HG03135 (cell line): Measurements from ENCODE around the gene MEMO1.
"Not testable (repeated sequence)": the region's sequence is repeated elsewhere in the genome, so short reads cannot be mapped to it uniquely, and the experiment has no call there.

Experiments used
- ATAC-seq: cut with Tn5 transposase; IDR thresholded peaks from one replicate; pipeline ENCODE4 v1.9.1; 2021; ENCODE audit warnings: mild to moderate bottlenecking, moderate library complexity; ENCODE audit not compliant: unreplicated experiment

Gene MEMO1

DNA sequence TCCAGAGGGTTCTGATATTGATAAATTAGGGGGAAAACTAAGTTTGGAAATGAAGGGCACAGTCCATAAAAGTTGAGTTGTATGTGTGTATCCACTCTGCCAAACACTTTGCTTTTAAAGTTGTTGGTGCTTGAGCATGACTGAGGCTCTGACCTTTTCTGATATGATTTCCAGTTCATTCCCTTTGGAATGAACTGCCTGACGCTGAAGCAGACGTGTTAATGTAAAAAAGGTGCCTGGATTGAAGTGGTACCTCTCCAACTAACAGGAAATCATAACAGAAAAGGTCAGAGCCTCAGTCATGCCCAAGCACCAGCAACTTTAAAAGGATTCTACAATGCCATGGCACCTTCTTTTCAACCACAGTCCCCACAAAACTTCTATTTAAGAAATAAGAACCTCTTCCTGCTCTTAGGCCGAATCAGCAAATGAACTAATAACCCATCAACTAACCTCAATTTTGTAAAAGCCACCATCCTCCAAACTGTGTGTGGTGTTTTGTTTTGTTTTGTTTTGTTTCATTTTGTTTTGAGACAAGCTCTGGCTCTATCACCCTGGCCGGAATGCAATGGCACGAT, 52.6 kb downstream of the MEMO1 start:
- no peak for ATAC-seq

DNA sequence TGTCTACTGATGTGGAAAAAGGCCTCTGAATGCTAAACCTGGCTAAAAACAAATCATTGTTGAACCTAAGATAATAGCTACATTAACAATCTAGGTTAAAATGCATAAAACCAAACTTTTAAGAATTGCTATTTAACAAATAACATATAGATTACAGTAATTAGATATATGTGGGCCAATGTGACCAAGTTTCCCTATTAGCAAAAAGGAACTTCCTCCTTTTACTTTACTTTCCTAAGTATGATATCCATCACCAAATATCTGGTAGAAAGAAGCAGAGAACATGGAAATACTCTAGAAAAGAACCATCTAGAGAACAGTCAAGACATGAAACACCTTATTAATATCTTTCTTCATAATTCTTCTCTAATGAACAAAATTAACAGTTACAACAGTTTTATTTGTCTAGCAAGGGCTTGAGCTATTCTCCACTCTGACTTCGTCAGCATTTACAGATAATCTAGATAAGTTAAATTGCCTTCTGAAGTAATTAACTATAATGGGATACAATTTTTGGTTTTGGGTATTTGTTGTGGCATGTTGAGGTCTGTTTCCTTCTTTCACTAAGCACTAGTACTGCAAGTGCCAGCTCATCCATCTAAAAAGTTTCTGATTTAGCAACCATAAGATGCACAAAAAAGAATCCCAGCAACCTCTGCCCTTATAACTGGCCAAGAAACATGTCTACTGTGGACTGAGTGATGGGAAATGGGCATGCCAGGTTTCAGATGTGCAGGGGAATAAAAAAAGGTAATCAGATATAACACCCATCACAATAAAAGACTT, 53.3 kb downstream of the MEMO1 start:
- no peak for ATAC-seq

DNA sequence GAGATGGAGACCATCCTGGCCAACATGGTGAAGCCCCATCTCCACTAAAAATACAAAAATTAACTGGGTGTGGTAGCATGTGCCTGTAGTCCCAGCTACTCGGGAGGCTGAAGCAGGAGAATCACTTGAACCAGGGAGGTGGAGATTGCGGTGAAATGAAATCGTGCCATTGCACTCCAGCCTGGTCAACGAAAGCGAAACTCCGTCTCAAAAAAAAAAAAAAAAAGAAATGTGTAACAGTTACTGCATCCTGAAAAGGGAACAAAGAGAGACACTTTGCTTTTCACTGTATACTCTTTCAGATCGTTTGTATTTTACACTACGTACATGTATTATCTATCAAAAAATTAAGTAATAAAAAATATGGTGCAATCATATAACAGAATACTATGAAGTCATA, 53.9 kb downstream of the MEMO1 start:
- not testable (repeated sequence) for ATAC-seq

DNA sequence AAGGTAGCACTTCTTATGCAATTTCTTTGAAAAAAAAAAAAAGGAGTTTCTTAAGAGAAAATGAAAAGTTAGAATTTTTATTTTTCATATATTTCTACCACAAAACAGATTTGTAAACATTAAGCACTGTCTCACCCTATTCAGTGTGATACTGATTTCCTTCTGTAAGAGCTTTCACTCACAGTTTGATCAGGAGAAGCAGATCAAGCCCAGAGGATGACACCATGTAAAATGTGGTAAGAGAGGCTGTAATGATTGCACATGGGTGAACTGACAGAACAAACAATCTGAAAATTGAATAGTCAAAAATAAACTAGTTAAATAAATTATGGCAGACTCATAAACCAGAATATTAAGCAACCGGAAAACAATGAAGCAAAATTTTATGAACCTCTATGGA, 54.5 kb downstream of the MEMO1 start:
- no peak for ATAC-seq

DNA sequence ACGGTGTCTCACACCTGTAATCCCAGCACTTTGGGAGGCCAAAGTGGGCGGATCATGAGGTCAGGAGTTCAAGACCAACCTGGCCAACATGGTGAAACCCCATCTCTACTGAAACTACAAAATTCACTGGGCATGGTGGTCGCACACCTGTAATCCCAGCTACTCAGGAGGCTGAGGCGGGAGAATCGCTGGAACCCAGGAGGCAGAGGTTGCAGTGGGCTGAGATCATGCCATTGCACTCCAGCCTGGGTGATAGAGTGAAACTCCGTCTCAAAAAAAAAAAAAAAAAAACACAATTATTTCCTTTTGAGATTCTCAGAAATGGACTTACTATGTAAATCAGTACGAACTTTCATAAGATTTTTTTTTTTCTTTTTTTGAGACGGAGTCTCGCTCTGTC, 57.7 kb downstream of the MEMO1 start:
- ATAC-seq: not testable (repeated sequence)

DNA sequence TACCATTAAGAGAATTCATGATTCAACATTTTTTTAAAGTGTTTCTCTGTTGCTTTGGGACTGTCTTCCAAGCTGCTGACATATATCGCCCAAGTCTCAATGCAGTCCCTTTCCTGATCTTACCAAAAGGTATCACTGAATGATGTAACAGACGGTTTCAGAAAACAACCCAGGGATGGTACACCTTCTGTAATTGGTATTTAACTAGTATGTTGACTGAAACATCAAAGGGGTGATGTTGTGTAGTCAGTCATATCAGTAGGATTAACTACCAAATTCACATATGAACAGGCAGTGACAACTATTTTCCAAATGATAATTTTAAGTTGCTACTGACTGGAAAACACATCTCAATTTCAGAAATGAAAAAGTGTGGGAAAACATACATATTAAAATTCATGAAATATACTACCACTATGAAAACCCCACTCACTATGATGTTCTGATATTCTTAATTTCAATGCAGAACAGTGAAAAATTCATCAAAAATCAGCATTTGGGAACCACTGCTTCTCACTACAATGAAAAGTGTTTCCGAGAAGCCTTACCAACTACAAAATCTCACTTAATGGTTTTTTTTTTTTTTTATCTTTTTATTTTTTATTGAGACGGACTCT, 59.8 kb downstream of the MEMO1 start:
- no peak for ATAC-seq

DNA sequence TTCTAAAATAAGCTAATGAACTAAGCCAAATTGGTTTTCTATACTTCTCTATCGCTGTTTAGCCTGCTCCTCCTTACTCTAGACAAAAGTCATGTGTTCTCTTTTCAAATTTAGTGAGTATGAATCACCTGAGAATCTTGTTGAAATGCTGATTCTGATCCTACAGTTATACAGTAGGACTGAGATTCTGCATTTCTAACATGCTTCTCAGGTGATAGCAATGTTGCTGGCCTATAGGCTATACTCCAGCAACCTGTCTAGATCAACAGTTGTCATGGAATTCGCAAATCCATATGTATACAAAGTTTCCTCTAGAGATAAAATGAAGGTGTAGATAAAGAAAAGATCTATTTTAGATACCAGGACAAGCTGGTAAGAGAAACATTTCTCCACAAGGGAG, 62.9 kb downstream of the MEMO1 start:
- ATAC-seq: no peak

DNA sequence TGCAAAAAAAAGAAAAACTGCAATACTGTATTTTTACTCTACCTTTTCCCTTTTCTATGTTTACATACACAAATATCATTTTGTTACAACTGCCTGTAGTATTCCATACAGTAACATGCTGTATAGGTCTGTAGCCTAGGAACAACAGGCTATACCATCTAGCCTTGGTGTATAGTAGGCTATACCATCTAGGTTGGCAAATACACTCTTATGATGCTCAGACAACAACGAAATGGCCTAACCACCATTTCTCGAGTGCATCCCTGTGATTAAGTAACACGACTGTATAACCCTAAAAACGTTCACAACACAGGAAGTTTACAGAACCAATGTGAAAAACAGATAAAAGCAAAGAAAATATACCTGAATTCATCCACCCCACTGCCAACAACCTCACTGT, 64.0 kb downstream of the MEMO1 start:
- ATAC-seq: no peak

DNA sequence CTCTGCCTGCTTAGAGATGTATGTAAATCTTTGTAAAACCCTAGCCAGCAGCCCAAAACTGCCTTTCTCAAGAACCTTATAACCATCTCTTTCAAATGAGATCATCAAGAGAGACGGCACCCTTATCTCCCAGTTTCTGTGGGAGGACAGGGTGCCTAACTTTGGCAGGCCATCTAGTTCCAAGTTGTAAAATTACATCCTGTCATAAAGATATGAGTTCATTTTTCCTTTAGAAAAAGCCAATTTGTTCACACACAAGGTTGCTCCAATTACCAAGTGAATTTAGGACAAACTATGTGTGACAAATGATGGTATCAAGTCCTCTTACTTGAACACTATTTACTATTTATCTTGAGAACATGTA, 65.3 kb downstream of the MEMO1 start:
- no peak for ATAC-seq

DNA sequence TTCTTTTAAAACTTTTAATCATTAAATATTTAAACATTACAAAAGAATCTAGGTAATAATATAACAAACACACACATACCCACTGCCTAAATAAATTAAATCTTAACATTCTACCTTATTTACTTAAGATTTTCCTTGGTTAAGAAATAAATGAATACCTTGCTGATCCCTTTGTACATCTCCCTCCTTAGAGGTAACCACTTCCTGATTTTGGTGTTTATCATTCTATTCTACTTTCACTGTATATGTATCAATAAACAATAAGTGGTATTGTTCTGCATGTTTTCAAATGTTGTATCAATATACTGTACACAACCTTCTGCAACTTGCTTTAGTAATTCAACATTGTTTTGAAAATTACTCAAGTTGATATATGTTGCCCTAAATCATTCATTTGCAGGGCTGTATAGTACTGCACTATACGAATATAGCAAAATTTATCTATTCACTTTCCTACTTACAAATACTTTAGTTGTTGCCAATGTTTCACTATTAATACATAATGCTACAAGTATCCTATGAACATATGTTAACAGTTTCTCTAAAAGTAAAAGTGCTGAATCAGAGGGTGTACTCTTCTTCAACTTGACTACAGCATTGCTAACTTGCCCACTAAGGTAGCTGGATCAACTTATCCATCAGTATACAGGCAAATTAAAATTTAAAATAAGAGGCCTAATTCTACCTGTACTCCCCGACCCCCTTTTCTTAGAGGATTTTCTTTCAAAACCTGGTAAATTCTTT, 65.8 kb downstream of the MEMO1 start:
- no peak for ATAC-seq

DNA sequence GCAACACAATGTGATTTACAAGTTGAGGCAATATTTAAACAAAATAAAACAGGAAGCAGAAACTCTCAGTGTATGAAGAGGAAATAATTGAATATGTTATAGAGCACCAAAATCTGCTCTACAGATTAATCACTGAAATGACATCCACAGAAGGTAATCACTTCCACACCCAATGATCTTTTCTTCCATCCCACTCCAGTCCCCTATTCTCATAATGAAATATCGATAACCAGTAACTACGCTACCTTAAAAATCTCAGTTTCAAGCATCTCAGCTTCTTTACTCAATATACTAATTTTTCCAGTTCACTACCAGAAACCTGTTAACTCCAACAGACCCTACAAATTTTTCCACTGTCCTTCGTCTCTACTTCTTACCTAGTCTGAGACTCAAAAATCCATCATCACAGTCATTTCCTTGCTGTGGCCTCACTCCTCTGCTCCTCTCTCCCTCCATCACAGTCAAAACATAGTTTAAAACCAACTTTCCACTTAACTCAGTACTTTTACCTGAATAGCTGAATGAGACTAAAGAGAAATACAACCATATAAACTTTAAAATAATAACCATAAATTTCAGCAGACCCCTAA, 67.1 kb downstream of the MEMO1 start:
- no peak for ATAC-seq

DNA sequence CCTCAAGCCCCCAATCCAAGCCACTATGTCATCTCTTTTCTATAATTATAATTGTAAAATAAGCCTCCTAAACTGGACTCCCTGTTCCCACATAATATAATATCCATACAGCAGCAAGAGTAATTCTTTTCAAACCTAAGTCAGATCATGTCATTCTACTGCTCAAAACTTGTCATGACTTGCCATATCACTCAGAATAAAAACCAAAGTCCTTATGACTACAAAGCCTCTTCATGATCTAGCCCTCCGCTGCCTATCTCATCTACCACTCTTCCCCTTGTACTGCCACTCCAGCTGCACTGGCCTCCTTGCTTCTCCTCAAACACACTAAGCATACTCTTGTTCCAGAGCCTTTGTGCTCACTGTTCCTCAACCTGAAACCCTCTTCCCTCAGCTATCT, 69.9 kb downstream of the MEMO1 start:
- ATAC-seq: no peak

DNA sequence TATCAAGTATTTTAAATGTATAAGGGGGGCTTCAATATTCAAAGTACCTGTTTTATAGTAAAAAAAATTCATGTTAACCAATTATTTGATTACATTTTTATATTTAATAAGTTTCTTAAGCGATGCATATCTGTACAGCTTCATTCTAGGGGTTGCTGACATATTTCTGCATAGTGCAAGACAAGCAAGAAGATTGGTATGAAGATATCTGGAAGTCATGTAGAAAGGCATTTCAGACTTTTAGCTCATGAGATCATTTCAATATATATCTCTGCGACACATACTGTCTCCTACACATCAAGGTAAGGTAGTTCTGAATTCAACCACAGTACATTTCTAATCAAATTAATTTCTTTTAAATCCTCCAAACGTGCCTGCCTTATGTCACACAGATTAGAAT, 73.1 kb downstream of the MEMO1 start:
- no peak for ATAC-seq

DNA sequence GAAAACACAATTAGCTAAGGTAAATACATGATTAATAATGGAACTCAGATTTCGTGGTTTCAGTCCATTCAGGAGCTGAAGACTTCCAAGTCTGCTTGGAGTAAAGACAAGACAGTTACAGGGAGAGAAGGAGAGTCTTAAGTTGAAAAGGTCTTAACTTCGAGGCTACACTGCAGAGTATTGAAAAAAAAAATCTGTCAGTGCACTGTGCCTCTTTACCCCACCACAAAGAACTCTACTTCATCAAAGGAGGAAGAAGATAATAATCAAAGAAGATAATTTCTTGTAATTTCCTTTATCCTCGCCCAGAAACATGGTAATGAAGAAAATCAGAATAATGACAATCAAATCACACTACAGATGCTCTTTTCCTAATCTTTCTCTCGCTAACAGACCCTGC, 75.4 kb downstream of the MEMO1 start:
- no peak for ATAC-seq

DNA sequence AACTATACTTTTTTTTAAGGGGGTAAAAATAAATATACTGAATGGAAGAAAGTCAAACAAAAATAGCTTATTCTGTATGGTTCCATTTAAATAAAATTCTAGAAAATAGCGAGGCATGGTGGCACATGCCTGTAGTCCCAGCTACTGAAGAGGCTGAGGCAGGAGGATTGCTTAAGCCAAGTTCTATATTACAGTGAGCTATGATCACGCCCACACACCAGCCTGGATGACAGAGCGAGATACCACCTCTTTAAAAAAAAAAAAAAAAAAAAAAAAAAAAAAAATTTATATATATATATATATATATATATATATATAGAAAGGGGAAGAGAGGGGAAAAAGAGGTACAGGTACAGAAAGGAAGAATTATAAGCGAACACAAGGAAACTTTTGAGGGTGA, 77.7 kb downstream of the MEMO1 start:
- ATAC-seq: no peak

DNA sequence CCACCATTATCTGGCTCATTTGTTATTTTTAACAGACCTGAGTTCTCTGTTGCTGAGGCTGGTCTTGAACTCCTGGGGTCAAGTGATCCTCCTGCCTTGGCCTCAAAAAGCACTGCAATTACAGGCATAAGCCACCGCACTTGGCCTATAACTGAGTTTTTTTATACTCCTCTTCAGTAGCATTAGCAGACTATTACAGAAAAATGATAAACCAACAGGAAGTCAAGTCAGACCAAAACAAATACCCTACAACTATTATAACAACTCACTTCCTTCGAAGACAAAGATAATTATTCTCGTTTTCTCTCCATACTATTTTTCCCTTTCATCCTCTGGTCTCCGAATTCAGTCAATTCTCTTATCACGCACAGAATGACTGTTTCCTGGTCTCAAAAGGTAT, 78.2 kb downstream of the MEMO1 start:
- ATAC-seq: no peak

DNA sequence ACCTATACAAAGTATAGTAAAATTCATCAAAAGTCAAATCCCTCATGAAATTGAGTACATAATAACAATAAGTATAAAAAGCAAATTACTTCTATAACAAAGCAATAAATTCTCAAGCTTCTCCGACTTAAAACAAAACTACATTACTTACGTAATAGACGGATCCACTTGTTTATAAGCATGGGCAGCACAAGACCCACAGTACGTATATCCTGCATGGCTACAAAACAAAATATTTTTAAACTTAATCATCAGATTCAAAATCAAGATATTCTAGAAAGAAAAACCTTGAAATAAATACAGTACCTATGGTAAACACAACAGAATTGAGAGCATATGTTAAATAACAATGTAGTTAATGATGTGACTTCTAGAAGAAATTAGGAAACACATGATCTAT, 78.9 kb downstream of the MEMO1 start:
- ATAC-seq: no peak

DNA sequence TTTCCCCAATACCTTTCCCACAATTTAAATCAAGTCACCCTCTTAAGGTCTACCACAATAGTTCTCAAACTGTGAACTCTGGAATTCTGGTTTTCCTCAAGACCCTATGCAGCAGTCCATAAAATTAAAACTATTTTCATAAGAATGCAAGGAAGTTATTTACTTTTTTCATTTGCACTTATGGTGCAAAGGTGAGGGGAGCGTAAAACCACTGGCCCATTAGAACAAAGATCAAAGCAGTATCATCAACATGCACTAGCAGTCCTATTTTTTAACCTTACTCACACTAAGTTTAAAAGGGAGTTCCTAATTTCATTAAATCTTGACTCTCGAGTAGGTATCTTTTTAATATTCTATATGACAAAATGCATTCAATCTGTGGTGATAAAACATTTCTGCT, 85.3 kb downstream of the MEMO1 start:
- no peak for ATAC-seq

DNA sequence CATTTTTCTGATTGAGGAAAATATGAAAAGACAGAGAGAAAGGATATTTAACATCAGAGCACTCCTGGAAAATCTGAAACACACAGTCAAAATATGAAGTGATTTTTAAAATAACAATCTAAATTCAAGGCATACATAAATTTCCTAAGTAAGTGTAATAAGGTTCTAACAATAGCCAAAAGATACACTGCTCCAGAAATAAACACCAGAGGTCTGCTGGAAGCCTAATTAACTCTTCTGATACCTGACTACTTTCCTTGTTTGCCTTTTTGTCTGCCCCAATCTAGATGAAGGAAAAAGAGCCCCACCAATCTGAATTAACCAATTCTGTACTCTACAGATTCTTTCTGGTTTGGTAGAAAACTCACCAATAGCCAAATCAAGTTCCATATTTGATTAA, 87.1 kb downstream of the MEMO1 start:
- ATAC-seq: no peak

DNA sequence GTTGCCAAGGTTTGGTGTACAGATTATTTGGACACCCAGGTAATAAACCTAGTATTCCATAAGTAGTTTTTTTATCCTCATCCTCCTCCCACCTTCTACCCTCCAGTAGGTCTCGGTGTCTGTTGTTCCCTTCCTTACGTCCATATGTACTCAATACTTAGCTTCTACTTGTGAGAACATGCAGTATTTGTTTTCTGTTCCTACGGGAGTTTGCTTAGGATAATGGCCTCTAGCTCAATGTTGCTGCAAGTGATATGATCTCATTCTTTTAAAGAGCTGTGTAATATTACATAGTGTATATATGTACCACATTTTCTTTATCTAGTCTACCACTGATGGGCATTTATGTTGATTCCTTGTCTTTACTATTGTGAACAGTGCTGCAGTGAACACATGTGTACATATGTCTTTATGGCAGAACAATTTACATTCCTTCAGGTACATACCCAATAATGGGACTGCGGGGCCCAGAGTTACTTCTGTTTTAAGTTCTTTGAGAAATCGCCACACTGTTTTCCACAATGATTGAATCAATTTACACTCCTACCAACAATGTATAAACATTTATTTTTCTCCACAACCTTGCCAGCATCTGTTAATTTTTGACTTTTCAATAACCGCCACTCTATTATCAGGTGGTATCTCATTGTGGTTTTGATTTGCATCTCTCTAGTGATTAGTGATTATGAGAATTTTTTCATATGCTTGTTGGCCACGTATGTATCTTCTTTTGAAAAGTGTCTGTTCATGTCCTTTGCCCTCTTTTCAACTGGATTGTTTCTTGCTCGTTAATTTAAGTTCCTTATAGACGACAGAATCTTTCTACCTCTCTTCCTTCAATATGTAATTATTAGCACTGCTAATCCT, 88.0 kb downstream of the MEMO1 start:
- peak; percentile 52 for ATAC-seq

DNA sequence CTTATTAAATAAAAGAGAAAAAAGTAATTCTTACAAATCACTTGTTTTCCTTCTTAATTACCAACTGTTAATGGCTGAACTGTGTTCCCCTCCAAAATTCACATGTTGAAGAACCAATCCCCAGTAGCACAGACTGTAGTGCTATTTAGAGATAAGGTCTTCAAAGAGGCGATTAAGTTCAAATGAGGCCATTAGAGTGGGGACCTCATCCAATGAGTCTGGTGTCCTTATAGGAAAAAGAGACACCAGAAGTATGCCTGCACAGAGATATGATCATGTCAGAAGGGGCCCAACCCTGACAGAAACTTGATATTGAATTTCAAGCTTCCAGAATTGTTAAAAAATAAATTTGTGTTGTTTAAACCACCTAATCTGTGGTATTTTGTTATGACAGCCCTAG, 89.8 kb downstream of the MEMO1 start:
- ATAC-seq: no peak
